Smooth muscle cell (in vitro differentiated cells): ENCODE results near the gene SSPN. TPM values are rescaled to one million over a fixed set of nuclear protein-coding genes. Genes with fewer than 3 reads are reported as not detected.

ENCODE experiments used
- DNase-seq: peaks from one replicate; lab custom pipeline; 2025; ENCODE audit not compliant: unreplicated experiment; lab: John Stamatoyannopoulos, UW
- H2AFZ ChIP-seq: fragments of 200-600 bp; sonication (generic); 2 replicates; pipeline ENCODE4 v1.6.0; 2016; ENCODE audit warnings: antibody characterized with exemption, low read depth, mild to moderate bottlenecking
- H3F3A ChIP-seq: fragments of 200-600 bp; sonication (generic); 2 replicates; pipeline ENCODE4 v1.6.0; 2017; ENCODE audit warnings: antibody characterized with exemption, low read depth
- H3K27ac ChIP-seq: fragments of 200-600 bp; sonication (generic); 2 replicates; pipeline ENCODE4 v1.5.1; 2016; ENCODE audit warnings: low read depth, mild to moderate bottlenecking
- H3K27me3 ChIP-seq: fragments of 200-600 bp; sonication (generic); 2 replicates; pipeline ENCODE4 v1.6.1; 2016; ENCODE audit warnings: low read depth, mild to moderate bottlenecking
- H3K36me3 ChIP-seq: fragments of 200-600 bp; sonication (generic); 2 replicates; pipeline ENCODE4 v1.5.1; 2016; ENCODE audit warnings: low read depth
- H3K4me1 ChIP-seq: fragments of 200-600 bp; sonication (generic); 2 replicates; pipeline ENCODE4 v1.5.1; 2016; ENCODE audit warnings: low read depth
- H3K4me2 ChIP-seq: fragments of 200-600 bp; sonication (generic); 2 replicates; pipeline ENCODE4 v1.6.0; 2016; ENCODE audit warnings: mild to moderate bottlenecking
- H3K4me3 ChIP-seq: fragments of 200-600 bp; sonication (generic); 2 replicates; pipeline ENCODE4 v1.5.1; 2016; ENCODE audit warnings: mild to moderate bottlenecking
- H3K79me2 ChIP-seq: fragments of 200-600 bp; sonication (generic); 2 replicates; pipeline ENCODE4 v1.6.0; 2016; ENCODE audit warnings: low read depth, mild to moderate bottlenecking
- H3K9ac ChIP-seq: fragments of 200-600 bp; sonication (generic); 2 replicates; pipeline ENCODE4 v1.6.0; 2016; ENCODE audit warnings: low read depth
- H3K9me3 ChIP-seq: fragments of 200-600 bp; sonication (generic); replicated peaks from 2 replicates; pipeline ENCODE4 v1.5.1; 2016; ENCODE audit warnings: low read depth
- H4K20me1 ChIP-seq: fragments of 200-600 bp; sonication (generic); 2 replicates; pipeline ENCODE4 v1.6.0; 2016; ENCODE audit warnings: low read depth
- CTCF ChIP-seq: fragments of 200-600 bp; sonication (generic); IDR thresholded peaks from 2 replicates; pipeline ENCODE4 v1.5.1; 2017; ENCODE audit warnings: borderline replicate concordance, mild to moderate bottlenecking, antibody characterized with exemption; ENCODE audit not compliant: insufficient read depth, poor library complexity, severe bottlenecking
- WGBS: methylation state at CpG from one replicate; pipeline ENCODE4 v1.1.7; 2016; ENCODE audit warnings: low lambda C conversion rate; 5-methylcytosine and 5-hydroxymethylcytosine counted together
- polyA plus RNA-seq: library from polyadenylated mRNA; unstranded; fragments of >200 nt; fragmentation: Nextera tagmentation; extraction: Ambion mirVana; gene quantifications from 2 replicates; pipeline ENCODE4 v1.2.1, GENCODE V29; 2016
- total RNA-seq: library from RNA; depleted of rRNA; stranded (reverse); fragments of >200 nt; gene quantifications from 2 replicates; pipeline ENCODE4 v1.2.3, GENCODE V29; 2014

SSPN gene
- total and polyA plus RNA-seq, 2 experiments from 2014 or later: 22.6 to 24.4 TPM

DNA sequence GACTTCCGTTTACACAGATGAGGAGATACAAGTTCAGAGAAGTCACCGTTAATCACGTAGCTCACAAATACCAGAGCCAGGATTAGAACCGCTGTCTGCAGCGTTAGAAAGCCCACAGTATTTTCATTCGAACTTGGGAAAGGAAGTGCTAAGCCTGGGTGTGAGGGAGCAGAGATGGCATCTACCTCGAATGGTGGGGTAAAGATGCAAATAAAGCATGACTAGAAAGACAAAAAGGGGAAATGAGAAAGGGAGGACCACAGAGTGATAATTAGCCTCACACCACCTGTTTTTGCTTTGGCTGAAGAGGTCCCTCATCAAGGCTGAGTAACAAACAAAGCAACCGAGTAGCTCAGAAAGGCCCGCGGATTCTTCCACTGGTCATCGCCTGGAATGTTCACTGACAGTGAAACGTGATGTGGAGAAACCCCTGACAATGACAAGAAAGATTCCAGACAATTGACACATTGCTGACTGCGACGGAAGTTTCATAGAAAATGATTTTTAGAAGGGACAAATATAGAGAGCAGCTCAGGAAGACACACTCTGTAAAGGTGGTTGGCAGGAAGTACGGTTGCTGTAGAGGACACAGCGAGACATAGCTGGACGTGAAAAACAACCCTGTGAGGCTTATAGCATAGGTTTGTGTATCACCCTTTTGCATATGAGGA lies 39.0 kb upstream of the SSPN start:
- no peaks in the 10 kb centered on the region for H4K20me1 ChIP-seq
- TF ChIP-seq CTCF: no peak
- WGBS: 71% methylated on average over 17 of the region's 17 CpGs

DNA sequence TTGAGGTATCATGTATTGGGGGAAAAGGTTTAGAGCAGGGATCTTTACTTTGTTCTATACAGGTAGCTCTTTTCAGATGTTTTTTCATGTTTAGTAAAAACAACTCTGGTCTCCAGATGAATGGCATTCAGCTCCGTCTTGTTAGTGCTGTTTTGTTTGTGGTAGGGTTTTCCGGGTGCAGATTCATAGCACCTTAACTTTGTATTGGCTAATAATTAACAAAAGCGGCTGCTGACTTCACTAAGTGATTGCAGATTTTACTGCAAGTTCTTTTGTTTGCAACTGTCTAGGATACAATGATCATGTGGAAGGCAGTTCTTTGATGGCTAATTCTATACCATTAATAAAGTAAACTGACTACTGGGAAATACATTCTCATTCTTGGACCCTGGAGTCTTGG lies 38.4 kb upstream of the SSPN start:
- Histone ChIP-seq H4K20me1 (no peaks in the 10 kb centered on the region), H3K36me3 (no peaks in the 10 kb centered on the region), H3K79me2 (no peaks in the 10 kb centered on the region), H3K27me3 (no peaks in the 10 kb centered on the region), H3K4me1 (peaks cover 5% of the 10 kb centered on the region), H3F3A (peaks cover 10% of the 10 kb centered on the region), H3K4me3 (no peak overlapping the region), H3K4me2 (no peak overlapping the region), H2AFZ (no peak overlapping the region), H3K27ac (no peak overlapping the region), H3K9ac (no peak overlapping the region), H3K9me3 (no peaks in the 10 kb centered on the region)
- DNase-seq: no peak
- 62% methylated on average over 3 of the region's 3 CpGs for WGBS
- TF ChIP-seq CTCF: no peak

More for the DNA sequence above, 39.0 kb upstream of the SSPN start:
- no peak for DNase-seq
- Histone ChIP-seq H3K4me1 (peaks cover 5% of the 10 kb centered on the region), H3K27me3 (no peaks in the 10 kb centered on the region), H3K9me3 (no peaks in the 10 kb centered on the region), H3K4me2 (no peak overlapping the region), H3K4me3 (no peak overlapping the region), H2AFZ (no peak overlapping the region), H3K27ac (no peak overlapping the region), H3K9ac (no peak overlapping the region), H3F3A (peaks cover 7% of the 10 kb centered on the region), H3K79me2 (no peaks in the 10 kb centered on the region), H3K36me3 (no peaks in the 10 kb centered on the region)

DNA sequence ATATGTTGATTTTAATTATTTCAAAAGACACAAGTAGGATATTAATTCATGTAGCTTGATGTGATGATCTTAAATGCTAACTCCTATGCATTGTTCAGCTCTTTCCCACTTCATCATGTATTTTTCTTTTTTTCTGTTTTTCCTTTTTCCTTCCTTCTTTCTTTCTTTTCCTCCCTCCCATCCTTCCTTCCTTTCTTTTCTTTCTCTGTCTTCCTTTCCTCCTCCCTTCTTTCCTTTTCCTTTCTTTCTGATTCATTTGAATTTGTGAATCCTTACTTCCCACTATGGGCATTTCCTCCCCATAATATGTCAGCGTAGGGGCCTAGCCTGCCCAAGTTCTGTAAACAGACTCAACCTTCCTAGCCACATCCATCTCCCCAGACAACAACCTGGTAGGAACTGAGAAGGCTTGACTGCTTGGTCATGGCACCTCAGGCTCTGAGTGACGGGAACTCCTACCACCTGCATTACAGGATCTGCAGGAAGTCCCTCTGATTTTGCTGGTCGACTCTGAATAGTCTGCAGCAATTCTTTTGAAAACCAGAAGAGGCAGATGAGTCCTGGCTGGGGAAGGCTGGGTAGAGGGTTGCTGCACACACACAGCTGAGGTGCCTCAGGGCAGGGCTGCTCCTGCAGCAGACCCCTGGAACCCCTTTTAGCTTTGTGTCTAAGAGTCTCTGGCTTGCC lies 37.2 kb upstream of the SSPN start:
- DNase-seq: no peak
- H3K79me2 ChIP-seq: no peaks in the 10 kb centered on the region
- no peaks in the 10 kb centered on the region for H3K9me3 ChIP-seq
- peaks cover 6% of the 10 kb centered on the region for H3F3A ChIP-seq
- H2AFZ ChIP-seq: no peak overlapping the region
- H3K36me3 ChIP-seq: no peaks in the 10 kb centered on the region
- H3K4me2 ChIP-seq: no peak overlapping the region
- H3K27me3 ChIP-seq: no peaks in the 10 kb centered on the region
- H3K4me1 ChIP-seq: no peaks in the 10 kb centered on the region
- peak overlapping the region; percentile 12 for H3K27ac ChIP-seq
- no peak overlapping the region for H3K9ac ChIP-seq
- no peak overlapping the region for H3K4me3 ChIP-seq
- no peaks in the 10 kb centered on the region for H4K20me1 ChIP-seq
- TF ChIP-seq CTCF: no peak
- WGBS: 63% methylated on average over 3 of the region's 3 CpGs
